Activated gamma-delta T cell treated with anti-CD3 and anti-CD28 coated beads, Interleukin-2, amount 50 U/mL, for 16 hours (primary cell): ENCODE measurements around the gene PET100.
A peak's percentile ranks its signal among the peaks of the same experiment; 100 is the strongest.

ENCODE experiments used
- DNase-seq: peaks from one replicate; pipeline ENCODE4 v3.0.0-alpha.2; 2020; ENCODE audit warnings: low read depth

PET100 gene

DNA sequence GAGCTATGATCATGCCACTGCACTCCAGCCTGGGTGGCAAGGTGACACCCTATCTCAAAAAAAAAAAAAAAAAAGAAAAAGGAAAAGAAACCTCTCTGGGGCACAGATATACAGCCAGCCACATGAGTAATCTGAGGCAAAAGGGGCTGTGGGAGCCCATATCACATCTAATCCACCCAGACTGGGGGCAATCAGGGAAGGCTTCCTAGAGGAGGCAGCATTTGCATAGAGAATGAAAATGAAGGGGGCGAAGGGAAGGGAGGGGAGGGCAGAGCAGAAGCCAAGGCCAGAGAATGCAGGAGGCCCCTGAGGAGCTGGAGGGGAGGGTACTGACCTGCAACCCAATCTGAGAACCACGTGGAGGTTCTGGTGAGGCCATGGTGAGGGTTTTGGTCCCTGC is 20.6 kb downstream of the PET100 start:
- no peak for DNase-seq

DNA sequence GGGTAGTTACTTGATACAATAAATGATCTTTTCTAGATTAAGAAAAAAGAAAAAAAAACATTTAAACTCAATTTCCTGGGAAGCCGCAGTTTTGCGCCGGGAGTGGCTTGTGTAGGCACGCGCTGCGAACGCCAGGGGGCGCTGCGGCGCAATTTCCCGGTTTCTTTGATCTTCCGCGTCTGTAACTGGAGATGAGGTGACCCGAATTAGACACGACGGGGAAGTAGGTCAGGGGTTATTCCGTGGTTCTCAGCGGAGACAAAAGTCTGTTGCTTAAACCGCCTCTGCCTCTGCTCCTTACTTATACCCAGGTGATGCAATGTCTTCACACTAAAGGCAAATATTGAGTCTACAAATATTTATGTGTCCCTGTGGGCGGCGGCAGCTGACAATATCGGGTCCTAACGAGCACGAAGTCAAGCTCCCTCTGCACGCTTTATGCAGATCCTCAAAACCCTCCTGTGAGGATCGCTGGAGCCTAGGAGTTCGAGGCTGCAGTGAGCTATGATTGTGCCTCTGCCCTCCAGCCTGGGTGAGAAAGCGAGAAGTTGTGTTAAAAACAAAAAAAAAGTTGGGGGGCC is 22.6 kb downstream of the PET100 start:
- DNase-seq, result peak; percentile 83

DNA sequence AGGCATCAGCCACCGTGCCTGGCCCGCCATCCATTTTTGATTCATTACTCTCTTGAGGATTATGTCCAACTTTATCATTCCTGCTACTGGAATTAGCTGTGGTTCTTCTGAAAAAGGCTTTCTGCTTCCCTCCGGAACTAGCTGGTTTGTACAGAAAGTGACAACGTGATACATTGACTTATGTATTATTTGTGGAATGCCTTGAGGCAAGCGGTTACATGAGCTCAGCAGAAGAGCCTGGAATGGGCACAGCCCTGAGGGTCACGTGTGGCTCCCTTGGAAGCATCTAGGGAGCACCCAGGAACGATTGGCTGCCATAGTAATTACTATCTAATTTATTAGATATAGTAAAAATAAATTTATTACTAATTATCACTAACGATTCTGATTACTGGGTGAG is 24.8 kb downstream of the PET100 start:
- DNase-seq, result no peak

DNA sequence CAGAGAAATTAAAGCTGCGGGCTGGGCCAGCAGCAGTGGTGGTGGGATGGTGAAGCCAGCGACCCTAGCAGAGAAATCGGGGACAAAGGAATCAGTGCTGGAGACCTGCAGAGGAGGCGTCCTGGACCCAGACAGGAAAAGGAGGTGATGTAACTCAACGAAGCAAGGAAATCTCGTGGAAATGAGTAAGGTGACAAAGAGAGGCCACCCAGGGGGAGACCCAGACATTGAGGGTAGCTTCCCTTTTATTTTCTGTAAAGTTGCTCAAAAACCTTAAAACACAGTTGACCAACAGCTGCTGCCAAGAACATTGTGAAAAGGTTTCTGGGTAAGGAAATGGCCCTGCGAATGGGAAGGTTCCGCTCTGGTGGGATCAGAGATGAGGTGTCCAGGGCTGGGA is 26.0 kb downstream of the PET100 start:
- DNase-seq, result no peak

DNA sequence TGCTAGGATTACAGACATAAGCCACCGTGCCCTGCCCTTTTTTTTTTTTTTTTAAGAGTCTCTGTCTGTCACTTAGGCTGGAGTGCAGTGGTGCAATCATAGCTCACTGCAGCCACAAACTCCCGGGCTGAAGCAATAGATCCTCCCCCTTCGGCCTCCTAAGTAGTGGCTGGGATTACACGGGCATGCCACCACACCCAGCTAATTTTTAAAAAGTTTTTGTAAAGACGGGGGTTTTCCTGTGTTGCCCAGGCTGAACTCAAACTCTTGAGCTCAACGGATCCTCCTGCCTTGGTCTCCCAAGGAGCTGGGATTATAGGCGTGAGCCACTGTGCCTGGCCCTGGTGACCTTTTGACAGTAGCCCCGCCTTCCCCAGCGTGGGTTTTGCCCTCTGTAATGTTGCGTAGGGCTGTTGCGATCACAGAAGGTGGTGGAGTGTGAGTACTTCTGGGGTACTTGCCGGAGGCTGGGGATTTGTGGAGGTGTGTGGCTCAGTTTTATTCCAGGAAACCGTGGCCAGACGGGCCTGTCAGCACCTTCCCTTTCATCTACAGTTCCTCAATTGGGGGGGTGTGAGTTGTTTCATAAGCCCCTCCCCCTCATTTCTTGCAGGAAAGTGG is 27.6 kb downstream of the PET100 start:
- DNase-seq, result no peak

DNA sequence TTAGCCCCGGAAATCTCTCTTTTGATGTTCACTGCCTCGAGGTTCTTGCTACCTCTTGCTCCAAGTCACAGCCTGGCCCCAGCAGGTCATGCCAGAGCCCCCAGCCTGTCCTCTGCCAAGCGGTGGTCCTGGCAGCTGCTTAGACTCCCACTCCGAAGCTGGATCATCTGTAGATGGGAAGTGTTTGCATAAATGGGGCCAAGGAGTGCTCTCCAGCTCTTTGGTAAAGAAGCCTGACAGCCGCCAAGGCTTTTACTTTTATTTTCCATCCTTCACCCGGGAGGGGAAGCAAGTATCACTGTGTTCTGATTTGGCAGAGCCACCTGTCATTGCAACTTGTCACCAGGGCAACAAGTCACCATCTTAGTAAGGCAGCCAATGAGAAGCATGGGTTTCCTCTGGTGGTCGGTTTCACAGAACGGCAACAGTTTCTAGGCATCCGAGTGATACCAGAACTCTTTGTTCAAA is 28.7 kb downstream of the PET100 start:
- no peak for DNase-seq

DNA sequence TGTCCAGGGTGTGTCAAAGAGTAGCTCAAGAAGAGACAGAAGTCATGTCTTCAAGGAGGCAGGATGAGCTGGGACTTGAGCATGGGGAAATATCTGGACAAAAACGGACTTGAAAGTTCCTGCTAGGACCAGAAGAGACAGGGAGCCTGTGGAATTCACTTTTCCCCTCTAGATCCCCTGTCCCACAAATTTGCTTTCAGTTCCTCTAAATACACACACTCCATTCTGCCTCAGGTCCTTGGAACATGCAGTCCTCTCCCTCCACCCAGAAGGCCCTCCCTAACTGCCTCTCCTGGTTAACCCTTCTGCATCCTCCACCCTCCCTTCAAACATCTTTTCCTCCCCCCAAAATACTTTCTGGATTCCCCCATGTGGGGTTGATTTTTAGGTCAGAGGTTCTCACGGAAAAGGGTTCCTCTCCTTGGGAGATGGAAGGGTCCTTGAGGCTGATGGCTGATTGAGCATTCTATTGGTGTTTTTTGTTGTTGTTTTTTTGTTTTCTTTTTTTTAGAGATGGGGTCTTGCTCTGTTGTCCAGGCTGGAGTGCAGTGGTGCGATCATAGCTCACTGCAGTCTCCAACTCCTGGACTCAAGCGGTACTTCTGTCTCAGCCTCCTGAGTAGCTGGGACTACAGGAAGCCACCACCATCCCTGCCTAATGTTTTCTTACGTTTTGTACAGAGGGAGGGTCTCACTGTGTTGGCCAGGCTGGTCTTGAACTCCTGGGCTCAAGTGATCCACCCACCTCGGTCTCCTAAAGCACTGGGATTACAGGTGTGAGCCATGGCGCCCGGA is 32.3 kb downstream of the PET100 start:
- DNase-seq, result no peak

DNA sequence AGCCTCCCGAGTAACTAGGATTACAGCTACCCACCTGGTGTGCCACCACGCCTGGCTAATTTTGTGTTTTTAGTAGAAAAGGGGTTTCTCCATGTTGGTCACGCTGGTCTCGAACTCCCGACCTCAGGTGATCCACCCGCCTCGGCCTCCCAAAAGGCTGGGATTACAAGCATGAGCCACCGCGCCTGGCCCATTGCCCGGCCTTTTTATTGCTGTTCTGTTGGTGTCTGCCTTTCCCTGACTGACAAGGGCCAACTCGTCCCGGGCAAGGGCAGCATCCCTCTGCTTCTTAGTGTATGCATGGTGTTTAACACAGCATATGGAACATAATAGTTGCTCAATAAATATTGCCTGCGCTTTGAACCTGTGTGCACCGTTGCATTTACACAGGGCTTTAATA is 33.1 kb downstream of the PET100 start:
- no peak for DNase-seq

DNA sequence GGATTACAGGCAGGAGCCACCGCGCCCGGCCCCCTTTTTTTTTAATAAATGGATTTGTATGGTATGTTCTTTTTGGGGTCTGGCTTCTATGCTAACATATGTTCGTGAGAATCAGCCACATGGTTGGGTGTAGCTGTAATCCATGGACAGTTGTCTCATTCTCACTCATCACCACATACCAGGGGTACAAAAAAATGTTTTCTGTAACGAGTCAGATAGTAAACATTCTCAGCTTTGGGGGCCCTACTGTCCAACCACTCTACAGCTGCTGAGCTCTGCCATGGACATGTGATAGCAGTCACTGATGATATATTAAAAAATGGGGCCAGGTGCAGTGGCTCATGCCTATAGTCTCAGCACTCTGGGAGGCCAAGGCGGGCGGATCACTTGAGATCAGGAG is 34.1 kb downstream of the PET100 start:
- no peak for DNase-seq

DNA sequence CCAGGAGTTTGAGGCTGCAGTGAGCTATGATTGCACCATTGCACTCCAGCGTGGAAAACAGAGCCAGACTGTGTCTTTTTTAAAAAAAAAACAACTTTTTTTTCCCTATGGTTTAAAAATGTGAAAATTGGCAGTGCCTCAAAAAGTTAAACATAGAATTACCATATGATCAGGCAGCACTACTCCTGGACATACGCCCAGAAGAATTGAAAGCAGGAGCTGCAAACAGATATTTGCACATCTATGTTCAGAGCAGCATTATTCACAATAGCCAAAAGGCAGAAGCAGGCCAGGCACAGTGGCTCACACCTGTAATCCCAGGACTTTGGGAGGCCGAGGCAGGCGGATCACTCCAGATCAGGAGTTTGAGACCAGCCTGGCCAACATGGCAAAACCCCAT is 35.5 kb downstream of the PET100 start:
- DNase-seq, result no peak

DNA sequence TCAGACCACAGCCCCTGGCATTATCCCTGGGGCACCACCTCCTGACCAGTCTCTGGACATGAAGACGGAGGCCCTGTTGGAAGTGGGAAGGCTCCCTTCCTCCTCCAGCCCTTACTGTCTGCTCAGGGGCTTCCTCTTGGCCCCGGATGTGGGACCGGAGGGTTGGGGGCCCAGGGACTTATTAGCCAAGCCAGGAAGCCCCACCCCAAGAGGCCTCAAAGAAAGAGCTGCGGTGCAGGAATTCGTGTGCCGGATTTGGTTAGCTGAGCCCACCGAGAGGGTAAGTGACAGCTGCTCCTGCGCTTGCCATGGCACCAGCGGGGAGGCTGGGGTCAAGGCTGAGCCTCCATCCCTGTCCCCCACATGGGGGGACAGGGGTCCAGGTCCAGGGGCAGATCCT is 39.2 kb downstream of the PET100 start, which contains the start of gene RETN:
TSS of gene RETN (plus strand) at position 208 of the 400 bp plus-strand sequence. CDS start 278 bp downstream, outside the sequence.
- no peak for DNase-seq

DNA sequence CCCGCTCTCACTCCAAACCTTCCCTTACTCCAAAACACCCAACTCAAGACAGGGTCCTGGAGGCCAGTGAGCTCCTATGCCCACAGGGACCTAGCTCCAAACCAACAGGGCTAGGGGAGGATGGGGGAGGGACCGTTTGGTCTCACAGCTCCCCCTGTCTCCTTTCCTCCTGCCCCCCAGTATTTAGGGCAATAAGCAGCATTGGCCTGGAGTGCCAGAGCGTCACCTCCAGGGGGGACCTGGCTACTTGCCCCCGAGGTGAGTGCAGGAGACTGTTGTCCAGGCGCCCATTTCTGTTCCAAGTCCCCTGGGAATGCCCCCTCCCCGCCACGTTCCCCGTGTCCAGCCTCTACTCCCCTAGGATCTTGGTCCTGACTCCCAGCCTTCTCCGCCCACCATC is 40.0 kb downstream of the PET100 start:
- DNase-seq, result no peak

DNA sequence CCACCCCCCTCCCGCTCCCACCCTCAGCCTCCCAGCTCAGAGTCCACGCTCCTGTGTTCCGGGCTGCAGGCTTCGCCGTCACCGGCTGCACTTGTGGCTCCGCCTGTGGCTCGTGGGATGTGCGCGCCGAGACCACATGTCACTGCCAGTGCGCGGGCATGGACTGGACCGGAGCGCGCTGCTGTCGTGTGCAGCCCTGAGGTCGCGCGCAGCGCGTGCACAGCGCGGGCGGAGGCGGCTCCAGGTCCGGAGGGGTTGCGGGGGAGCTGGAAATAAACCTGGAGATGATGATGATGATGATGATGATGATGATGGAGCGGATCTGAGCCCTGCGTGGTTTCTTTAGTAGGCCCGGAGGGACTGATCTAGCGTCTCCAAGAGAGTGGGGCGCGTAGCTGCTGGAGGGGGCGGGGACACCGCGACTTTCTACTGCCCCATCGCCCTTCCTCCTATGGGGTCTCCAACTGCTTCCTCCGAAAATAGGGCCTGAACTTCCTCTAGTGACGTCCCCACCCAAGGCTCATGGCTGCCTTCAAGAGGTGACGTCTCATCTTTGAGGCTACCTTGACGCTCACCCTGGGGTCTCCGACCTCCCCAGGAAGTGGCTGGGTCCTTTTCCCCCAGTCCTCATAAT is 40.7 kb downstream of the PET100 start:
- DNase-seq, result no peak

DNA sequence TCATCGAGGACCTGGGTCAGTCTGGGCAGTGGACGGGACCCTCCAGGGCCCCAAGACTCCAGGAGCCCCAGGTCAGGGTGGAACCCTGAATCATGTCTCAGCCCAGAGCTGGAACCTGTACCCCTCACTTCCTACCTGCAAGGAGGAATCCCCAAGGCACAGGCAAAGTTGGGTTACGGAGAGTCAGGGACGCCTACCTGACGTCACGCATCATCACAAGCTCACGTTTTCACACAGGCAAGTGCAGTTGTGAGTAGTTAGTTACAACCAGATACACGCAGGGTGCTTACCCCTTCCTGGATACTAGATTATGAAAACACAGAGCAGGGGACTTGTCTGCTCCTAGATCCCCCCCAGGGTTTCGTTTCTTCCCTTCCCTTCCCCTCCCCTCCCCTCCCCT is 41.2 kb downstream of the PET100 start:
- no peak for DNase-seq

DNA sequence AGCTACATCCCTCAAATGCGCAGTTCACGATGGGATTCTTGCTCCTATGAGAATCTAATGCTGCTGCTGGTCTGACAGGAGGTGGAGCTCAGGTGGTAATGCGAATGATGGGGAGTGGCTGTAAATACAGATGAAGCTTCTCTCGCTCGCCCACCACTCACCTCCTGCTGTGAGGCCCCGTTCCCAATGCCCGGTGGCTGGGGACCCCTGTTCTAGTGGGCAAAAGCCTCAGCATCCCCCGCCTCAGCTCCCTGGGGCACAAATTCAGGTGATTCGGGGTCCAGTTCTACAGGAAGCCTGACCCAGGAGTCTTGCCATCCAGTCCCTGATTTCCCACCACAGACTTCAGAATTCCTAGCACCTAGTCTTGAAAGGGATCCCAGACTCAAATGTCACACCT is 42.9 kb downstream of the PET100 start:
- DNase-seq, result no peak

DNA sequence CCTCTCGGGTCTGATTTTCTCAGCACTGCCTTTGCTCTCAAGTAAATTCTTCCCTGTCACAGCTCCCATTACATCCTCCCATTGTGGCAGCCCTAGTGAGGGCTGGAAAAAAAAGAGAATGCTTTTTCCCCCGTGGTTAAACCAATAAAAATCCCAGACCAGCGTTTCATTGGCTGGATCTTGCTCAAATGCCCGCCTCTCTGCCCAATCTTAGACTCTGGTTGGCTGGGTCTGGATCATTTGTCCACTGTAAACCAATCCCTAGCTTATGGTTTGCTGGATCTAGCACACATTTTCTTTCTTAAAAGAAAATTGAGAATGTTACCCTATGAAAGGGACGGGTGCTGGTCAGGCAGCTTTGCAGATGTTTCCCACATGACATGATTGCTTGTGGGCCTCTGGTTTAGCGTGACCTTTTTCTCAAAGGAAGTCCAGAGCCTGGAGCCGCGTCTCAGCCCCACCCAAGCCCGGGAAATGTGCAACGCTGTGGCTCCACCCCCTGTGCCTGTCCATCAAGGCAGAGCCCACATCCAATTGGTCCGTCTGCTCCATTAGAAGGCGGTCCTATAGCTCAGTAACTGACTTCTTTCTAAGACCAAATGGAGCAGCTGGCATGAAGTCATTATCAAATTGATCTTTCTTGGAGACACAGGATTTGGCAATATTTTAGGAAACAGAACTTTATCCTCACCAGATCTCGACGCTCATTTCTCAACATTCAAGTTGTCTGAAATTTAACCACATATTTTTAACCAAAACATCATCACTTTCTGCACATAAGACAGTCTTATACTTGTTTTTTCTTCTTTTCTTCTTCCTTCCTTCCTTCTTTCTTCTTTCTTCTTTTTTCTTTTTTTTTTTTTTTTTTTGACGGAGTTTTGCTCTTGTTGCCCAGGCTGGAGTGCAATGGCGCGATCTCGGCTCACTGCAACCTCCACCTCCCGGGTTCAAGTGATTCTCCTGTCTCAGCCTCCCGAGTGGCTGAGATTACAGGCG is 44.7 kb downstream of the PET100 start:
- no peak for DNase-seq

DNA sequence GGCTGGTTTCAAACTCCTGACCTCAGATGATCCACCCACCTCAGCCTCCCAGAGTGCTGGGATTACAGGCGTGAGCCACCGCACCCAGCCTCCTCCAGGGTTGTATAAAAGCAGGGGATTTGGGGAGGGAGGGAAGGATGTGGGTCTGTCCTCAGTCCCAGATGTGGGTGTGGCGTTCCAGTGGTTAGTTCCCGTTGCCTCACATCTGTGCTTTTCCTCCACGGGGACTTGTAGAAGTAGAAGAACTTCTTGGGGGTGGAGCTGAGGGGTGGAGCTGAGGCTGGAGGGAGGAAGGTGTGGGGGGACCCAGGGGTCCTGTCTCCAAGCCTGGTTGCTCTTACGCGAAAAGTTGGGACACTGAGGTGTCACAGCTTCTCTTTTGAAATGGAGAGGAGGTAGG is 46.8 kb downstream of the PET100 start:
- no peak for DNase-seq

DNA sequence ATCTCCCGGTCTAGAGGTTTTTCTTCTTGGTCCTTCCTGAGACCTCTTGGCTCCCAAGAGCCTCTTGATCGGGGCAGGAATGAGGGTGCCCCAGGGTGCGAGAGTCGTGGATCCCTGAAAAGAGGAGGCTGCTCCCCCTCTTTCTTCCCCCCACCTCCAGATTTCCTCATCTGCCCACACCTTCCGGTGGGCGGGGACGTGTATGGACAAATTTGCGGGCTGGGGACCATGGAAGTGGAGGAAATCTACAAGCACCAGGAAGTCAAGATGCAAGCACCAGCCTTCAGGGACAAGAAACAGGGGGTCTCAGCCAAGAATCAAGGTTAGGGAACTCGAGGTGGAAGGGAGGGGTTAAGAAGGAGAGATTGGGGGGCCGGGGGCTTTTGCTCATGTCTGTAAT is 47.3 kb downstream of the PET100 start, which contains the start of gene MCEMP1:
TSS of gene MCEMP1 (plus strand) at position 237 of the 400 bp plus-strand sequence. CDS start at position 268, 31 bp downstream.
- no peak for DNase-seq

DNA sequence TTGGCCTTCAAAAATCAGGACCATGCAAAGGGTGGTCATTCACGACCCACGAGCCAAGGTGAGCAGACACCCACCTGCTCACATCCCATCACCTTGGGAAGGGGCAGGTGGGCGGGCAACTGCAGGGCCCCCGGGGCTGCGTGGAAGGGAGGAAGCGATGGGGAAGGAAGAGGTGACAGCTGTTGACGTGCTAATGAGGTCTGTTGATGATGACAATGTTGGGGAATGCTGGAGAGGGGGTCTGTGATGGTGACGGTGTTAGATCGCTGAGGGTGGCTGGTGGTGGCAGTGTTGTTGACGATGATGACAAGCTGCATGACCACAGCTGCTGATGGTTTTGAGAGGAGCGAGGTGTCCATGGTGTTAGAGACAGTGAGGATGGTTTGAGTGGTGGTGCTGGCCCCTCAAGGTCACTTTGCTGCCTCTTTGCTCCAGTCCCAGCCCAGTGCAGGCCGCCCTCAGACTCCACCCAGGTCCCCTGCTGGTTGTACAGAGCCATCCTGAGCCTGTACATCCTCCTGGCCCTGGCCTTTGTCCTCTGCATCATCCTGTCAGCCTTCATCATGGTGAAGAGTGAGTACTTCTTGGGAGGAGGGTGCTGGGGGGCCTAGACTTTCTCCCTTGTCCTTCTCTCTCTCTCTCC is 48.2 kb downstream of the PET100 start:
- DNase-seq, result no peak

DNA sequence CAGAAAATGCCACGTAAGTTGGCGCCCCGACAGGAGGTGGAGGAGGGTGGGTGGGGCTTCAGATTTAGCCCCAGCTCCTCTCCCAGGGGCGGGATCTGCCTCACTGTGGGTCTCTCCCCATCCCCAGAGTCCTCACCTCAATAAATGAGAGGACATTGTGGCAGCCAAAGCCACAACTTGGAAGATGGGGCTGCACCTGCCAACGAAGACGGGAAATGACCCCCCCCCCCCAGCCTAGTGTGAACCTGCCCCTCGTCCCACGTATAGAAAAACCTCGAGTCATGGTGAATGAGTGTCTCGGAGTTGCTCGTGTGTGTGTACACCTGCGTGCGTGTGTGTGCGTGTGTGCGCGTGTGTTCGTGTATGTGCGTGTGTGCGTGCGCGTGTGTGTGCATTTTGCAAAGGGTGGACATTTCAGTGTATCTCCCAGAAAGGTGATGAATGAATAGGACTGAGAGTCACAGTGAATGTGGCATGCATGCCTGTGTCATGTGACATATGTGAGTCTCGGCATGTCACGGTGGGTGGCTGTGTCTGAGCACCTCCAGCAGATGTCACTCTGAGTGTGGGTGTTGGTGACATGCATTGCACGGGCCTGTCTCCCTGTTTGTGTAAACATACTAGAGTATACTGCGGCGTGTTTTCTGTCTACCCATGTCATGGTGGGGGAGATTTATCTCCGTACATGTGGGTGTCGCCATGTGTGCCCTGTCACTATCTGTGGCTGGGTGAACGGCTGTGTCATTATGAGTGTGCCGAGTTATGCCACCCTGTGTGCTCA is 49.6 kb downstream of the PET100 start:
- DNase-seq, result peak; percentile 42
